Mesenchymal stem cell (in vitro differentiated cells and primary cell): Measurements from ENCODE around the gene LUC7L2. TPM values are rescaled to one million over a fixed set of nuclear protein-coding genes. Genes with fewer than 3 reads are reported as not detected.
A peak's percentile ranks its signal among the peaks of the same experiment; 100 is the strongest.
"Not testable (repeated sequence)": the region's sequence is repeated elsewhere in the genome, so short reads cannot be mapped to it uniquely, and the experiment has no call there.

ENCODE experiments used
- DNase-seq: peaks from one replicate; pipeline ENCODE4 v3.0.0-alpha.2; 2013
- H2AFZ ChIP-seq: one replicate; pipeline ENCODE4 v1.6.1; 2013; ENCODE audit warnings: low read depth, mild to moderate bottlenecking, control low read depth, inconsistent platforms, low read length, moderate library complexity
- H2AK5ac ChIP-seq: 2 replicates; pipeline ENCODE4 v1.6.1; 2013; ENCODE audit warnings: low read length, moderate library complexity, mild to moderate bottlenecking, inconsistent platforms; ENCODE audit not compliant: severe bottlenecking
- H2BK120ac ChIP-seq: one replicate; pipeline ENCODE4 v1.6.1; 2013; ENCODE audit warnings: low read depth, mild to moderate bottlenecking, inconsistent platforms, low read length, moderate library complexity
- H2BK12ac ChIP-seq, 2 experiments: one replicate each; pipeline ENCODE4 v1.6.1; 2013; ENCODE audit warnings: inconsistent platforms in 2 of 2, low read length in 2 of 2, mild to moderate bottlenecking in 2 of 2, moderate library complexity in 2 of 2, control low read depth in 1 of 2
- H2BK15ac ChIP-seq: one replicate; pipeline ENCODE4 v1.6.1; 2013; ENCODE audit warnings: mild to moderate bottlenecking, low read depth, inconsistent platforms; ENCODE audit not compliant: poor library complexity, severe bottlenecking
- H2BK5ac ChIP-seq: 2 replicates; pipeline ENCODE4 v1.6.1; 2013; ENCODE audit warnings: low read depth, mild to moderate bottlenecking, low read length, control low read depth, inconsistent platforms; ENCODE audit not compliant: poor library complexity, severe bottlenecking
- H3K14ac ChIP-seq, 2 experiments: one replicate each; pipeline ENCODE4 v1.6.1; 2013; ENCODE audit warnings: inconsistent platforms in 2 of 2, low read length in 2 of 2, control low read depth in 1 of 2, mild to moderate bottlenecking in 1 of 2, moderate library complexity in 1 of 2
- H3K18ac ChIP-seq, 2 experiments: one replicate each; pipeline ENCODE4 v1.6.1; 2013; ENCODE audit warnings: inconsistent platforms in 2 of 2, low read length in 2 of 2, control low read depth in 1 of 2, low read depth in 1 of 2, mild to moderate bottlenecking in 1 of 2
- H3K23ac ChIP-seq, 2 experiments: one replicate each; pipeline ENCODE4 v1.6.1; 2013; ENCODE audit warnings: inconsistent platforms in 2 of 2, low read length in 2 of 2, mild to moderate bottlenecking in 2 of 2, moderate library complexity in 2 of 2, control low read depth in 1 of 2
- H3K27ac ChIP-seq: 2 replicates; pipeline ENCODE4 v1.5.1; 2013; ENCODE audit warnings: mild to moderate bottlenecking, moderate library complexity, low read length, control low read depth, inconsistent platforms; ENCODE audit not compliant: poor library complexity, severe bottlenecking
- H3K27me3 ChIP-seq, 2 experiments: 2 replicates each; pipeline versions ENCODE4 v1.6.1 to v1.7.0; 2013; ENCODE audit warnings: low read length in 2 of 2, mild to moderate bottlenecking in 2 of 2, moderate library complexity in 2 of 2, control low read depth in 1 of 2, inconsistent platforms in 1 of 2; ENCODE audit not compliant: control insufficient read depth in 1 of 2, insufficient read depth in 1 of 2
- H3K36me3 ChIP-seq, 2 experiments: 2 replicates each; pipeline versions ENCODE4 v1.6.1 to v1.7.0; 2013; ENCODE audit warnings: low read length in 2 of 2, control low read depth in 1 of 2, inconsistent platforms in 1 of 2, low read depth in 1 of 2, mild to moderate bottlenecking in 1 of 2; ENCODE audit not compliant: insufficient read depth in 2 of 2, control insufficient read depth in 1 of 2
- H3K4ac ChIP-seq, 2 experiments: one replicate each; pipeline ENCODE4 v1.6.1; 2013; ENCODE audit warnings: inconsistent platforms in 2 of 2, low read length in 2 of 2, mild to moderate bottlenecking in 2 of 2, moderate library complexity in 2 of 2, control low read depth in 1 of 2, low read depth in 1 of 2
- H3K4me1 ChIP-seq: 2 replicates; pipeline ENCODE4 v1.6.1; 2013; ENCODE audit warnings: low read depth, low read length, control low read depth; ENCODE audit not compliant: control insufficient read depth, insufficient read depth
- H3K4me2 ChIP-seq: 2 replicates; pipeline ENCODE4 v1.6.1; 2013; ENCODE audit warnings: low read length, mild to moderate bottlenecking, inconsistent platforms; ENCODE audit not compliant: poor library complexity, severe bottlenecking
- H3K4me3 ChIP-seq, 2 experiments: 2 replicates each; pipeline versions ENCODE4 v1.5.1 to v1.7.0; 2013; ENCODE audit warnings: low read length in 2 of 2, mild to moderate bottlenecking in 2 of 2, control low read depth in 1 of 2, low read depth in 1 of 2; ENCODE audit not compliant: insufficient read depth in 1 of 2
- H3K79me1 ChIP-seq: replicated peaks from 2 replicates; pipeline ENCODE4 v1.6.1; 2013; ENCODE audit warnings: mild to moderate bottlenecking, control low read depth, low read length, inconsistent platforms; ENCODE audit not compliant: poor library complexity, severe bottlenecking
- H3K9ac ChIP-seq: 2 replicates; pipeline ENCODE4 v1.7.0; 2013; ENCODE audit warnings: mild to moderate bottlenecking, low read length, moderate library complexity
- H3K9me3 ChIP-seq: 2 replicates; pipeline ENCODE4 v1.7.0; 2013; ENCODE audit warnings: mild to moderate bottlenecking, low read length; ENCODE audit not compliant: control insufficient read depth
- H4K8ac ChIP-seq: one replicate; pipeline ENCODE4 v1.6.1; 2013; ENCODE audit warnings: inconsistent platforms, mild to moderate bottlenecking, low read length, moderate library complexity
- H4K91ac ChIP-seq: one replicate; pipeline ENCODE4 v1.6.1; 2013; ENCODE audit warnings: mild to moderate bottlenecking, low read length, inconsistent platforms
- WGBS: methylation state at CpG from one replicate; pipeline ENCODE4 v1.1.7; 2013; ENCODE audit warnings: mixed read lengths; 5-methylcytosine and 5-hydroxymethylcytosine counted together
- polyA plus RNA-seq, 2 experiments: library from polyadenylated mRNA; stranded (reverse); fragments of 200-250 nt; gene quantifications; one replicate each; pipeline ENCODE4 v1.2.3, GENCODE V29; 2013

Gene LUC7L2
- polyA plus RNA-seq (2013, experiment 1 of 2): 35.7 TPM
- polyA plus RNA-seq (2013, experiment 2 of 2): 37.0 TPM

- Histone ChIP-seq H3K4me3 (peak within 1 kb of the TSS; percentile 98 to 100), H2AFZ (peak within 1 kb of the TSS; percentile 98), H2BK120ac (peak within 1 kb of the TSS; percentile 99), H3K9ac (peak within 1 kb of the TSS; percentile 98), H3K9me3 (no peaks in the 10 kb centered on the region), H2BK15ac (peak within 1 kb of the TSS; percentile 99), H2BK12ac (peak within 1 kb of the TSS in 1 of 2 experiments; percentile 96), H2AK5ac (peak within 1 kb of the TSS; percentile 100), H3K4ac (peak within 1 kb of the TSS; percentile 97 to 100), H3K14ac (peak within 1 kb of the TSS; percentile 96 to 100), H3K23ac (peak within 1 kb of the TSS; percentile 12 to 97), H3K36me3 (peaks cover 3 to 17% of the 10 kb centered on the region in 2 experiments), H3K27me3 (no peaks in the 10 kb centered on the region), H2BK5ac (peak within 1 kb of the TSS; percentile 97), H3K79me1 (peaks cover 2% of the 10 kb centered on the region), H3K18ac (peak within 1 kb of the TSS; percentile 98 to 100), H3K4me1 (peaks cover 3% of the 10 kb centered on the region), H3K27ac (peak within 1 kb of the TSS; percentile 100), H4K8ac (peak within 1 kb of the TSS; percentile 99), H3K4me2 (peak within 1 kb of the TSS; percentile 77), H4K91ac (peak within 1 kb of the TSS; percentile 99)
- peak; percentile 99 for DNase-seq
- WGBS: under 1% methylated on average over 64 of the region's 98 CpGs
These were observed at the start of gene LUC7L2 for GRCh38 chr7:139359366-139360209. LUC7L2 (plus strand) TSS chr7:139359894; CDS start chr7:139360262, 368 bp downstream.

GRCh38 chr7:139317939-139318505 is 41.7 kb upstream of the LUC7L2 start:
- 92% methylated on average over 5 of the region's 5 CpGs for WGBS
- no peak overlapping the region for H3K14ac ChIP-seq
- no peak overlapping the region for H3K4me2 ChIP-seq
- H3K23ac ChIP-seq: no peak overlapping the region
- H3K4ac ChIP-seq: no peak overlapping the region
- no peak overlapping the region for H2BK120ac ChIP-seq
- H3K4me3 ChIP-seq: no peak overlapping the region
- H3K36me3 ChIP-seq: no peaks in the 10 kb centered on the region
- H3K79me1 ChIP-seq: no peaks in the 10 kb centered on the region
- H4K8ac ChIP-seq: no peak overlapping the region
- no peaks in the 10 kb centered on the region for H3K4me1 ChIP-seq
- H2BK5ac ChIP-seq: no peak overlapping the region
- no peak overlapping the region for H2BK15ac ChIP-seq
- H3K27ac ChIP-seq: no peak overlapping the region
- H3K9ac ChIP-seq: no peak overlapping the region
- H2BK12ac ChIP-seq: no peak overlapping the region
- no peak overlapping the region for H3K18ac ChIP-seq
- H3K9me3 ChIP-seq: no peaks in the 10 kb centered on the region
- H2AFZ ChIP-seq: no peak overlapping the region
- no peak for DNase-seq
- no peak overlapping the region for H4K91ac ChIP-seq
- H3K27me3 ChIP-seq: no peaks in the 10 kb centered on the region
- H2AK5ac ChIP-seq: no peak overlapping the region

GRCh38 chr7:139321071-139321745 is 38.5 kb upstream of the LUC7L2 start:
- Histone ChIP-seq H2BK12ac (no peak overlapping the region), H2BK5ac (no peak overlapping the region), H2BK15ac (no peak overlapping the region), H4K8ac (no peak overlapping the region), H3K9ac (no peak overlapping the region), H3K4me2 (no peak overlapping the region), H3K79me1 (no peaks in the 10 kb centered on the region), H3K23ac (no peak overlapping the region), H3K18ac (no peak overlapping the region), H3K14ac (no peak overlapping the region), H3K36me3 (no peaks in the 10 kb centered on the region), H2AFZ (no peak overlapping the region), H4K91ac (peak overlapping the region; percentile 14), H2AK5ac (no peak overlapping the region), H3K27me3 (no peaks in the 10 kb centered on the region), H3K4ac (no peak overlapping the region), H3K27ac (no peak overlapping the region), H3K4me1 (no peaks in the 10 kb centered on the region), H3K4me3 (no peak overlapping the region), H2BK120ac (no peak overlapping the region), H3K9me3 (no peaks in the 10 kb centered on the region)
- 83% methylated on average over 11 of the region's 11 CpGs for WGBS
- DNase-seq: peak; percentile 12

- H3K27ac ChIP-seq, H3K27me3 ChIP-seq, H2AK5ac ChIP-seq, H3K9ac ChIP-seq, H3K4me1 ChIP-seq, H4K91ac ChIP-seq, H4K8ac ChIP-seq, H3K4ac ChIP-seq, H3K9me3 ChIP-seq, H2BK15ac ChIP-seq, DNase-seq, H2BK120ac ChIP-seq, H3K14ac ChIP-seq, H3K18ac ChIP-seq, H2BK12ac ChIP-seq, H3K4me2 ChIP-seq, H2AFZ ChIP-seq, H3K79me1 ChIP-seq, H3K4me3 ChIP-seq, H3K23ac ChIP-seq, H2BK5ac ChIP-seq, H3K36me3 ChIP-seq: not testable (repeated sequence)
- 96% methylated on average over 7 of the region's 11 CpGs for WGBS
These were observed 35.0 kb upstream of the LUC7L2 start for GRCh38 chr7:139324709-139325108.
